HG03469 (cell line): ENCODE measurements around the gene ARHGEF17.

Experiments used
- ATAC-seq: cut with Tn5 transposase; IDR thresholded peaks from one replicate; pipeline ENCODE4 v1.9.1; 2021; ENCODE audit warnings: mild to moderate bottlenecking, moderate library complexity, moderate number of reproducible peaks; ENCODE audit not compliant: unreplicated experiment

The ARHGEF17 gene

DNA sequence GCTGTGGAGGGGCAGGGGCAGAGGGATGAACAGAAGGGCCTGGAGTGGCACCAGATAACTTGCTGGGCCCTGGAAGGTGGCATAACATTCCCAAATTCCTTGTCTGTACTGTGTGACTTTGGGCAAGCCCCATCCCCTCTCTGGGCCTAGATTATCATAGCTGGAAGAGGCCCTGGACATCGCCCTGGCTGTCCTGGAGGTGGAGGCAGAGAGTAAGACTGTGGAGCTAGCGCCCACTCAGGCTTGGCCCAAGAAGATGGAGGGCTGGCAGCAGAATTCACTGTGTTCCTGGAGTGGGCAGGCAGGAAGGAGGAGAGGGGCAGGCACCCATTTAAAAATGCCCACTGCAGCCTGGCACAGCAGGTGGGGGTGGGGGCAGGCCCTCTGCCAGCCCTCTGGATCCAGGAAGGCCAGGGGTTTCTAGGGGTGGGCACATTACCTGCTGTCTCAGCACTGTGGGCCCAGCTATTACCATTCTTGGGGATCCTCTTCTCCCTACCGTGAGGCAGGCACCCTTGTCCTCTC lies 22.6 kb downstream of the ARHGEF17 start:
- no peak for ATAC-seq

DNA sequence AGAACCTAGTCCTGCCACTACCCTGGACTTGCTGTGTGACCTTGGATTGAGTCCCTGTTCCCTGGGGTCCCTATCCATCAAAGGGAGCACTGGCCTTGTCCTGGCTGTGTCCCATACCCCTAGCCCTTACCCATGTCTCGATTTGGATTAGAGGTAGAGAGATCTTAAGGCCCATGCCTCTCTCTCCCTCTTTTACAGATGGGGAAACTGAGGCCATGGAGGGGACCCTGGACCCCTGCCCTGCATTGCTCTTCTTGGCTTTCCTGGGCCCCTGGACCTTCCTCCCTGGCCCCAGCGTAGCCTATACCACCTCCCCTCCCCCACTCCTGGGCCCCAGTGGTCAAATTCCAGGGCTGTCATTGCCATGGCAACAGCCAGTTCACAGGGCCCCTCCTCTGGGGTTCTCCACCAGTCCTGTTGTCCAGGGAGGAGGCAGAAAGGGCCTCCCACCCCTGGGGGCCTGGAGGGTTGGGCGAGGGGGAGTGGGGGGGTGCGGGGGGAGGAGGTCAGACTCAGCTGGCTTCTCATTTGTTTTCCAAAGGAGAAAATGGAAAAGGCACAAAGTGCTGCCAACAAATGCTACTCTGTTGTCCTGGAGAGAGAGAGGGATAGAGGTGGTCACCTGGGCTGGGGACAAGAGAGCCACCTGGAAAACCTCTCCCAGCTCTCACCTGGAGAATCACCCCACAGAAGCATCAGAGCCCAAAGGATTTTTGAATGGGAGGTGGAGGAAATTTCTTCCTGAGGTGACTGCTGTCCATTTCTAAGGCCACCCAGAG lies 23.3 kb downstream of the ARHGEF17 start:
- ATAC-seq, result no peak

DNA sequence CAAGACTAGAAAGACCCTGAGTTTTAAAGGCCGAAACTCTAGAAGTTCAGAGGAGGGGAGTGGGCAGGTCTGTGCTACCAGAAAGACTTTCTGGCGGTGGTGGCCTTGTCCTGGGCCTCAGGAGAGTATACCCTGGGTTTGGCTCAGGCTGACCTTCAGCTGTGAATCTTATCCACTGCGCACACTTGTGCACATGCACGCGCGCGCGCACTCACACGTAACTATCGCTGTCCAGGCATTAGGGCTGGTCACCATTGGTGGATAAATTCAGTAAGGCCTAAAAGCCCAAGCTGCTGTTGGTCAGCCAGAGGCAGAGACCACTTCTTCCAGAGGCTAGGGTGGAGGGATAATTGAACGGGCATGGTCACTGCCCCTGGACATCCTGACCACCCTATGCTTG lies 25.1 kb downstream of the ARHGEF17 start:
- ATAC-seq, result no peak

DNA sequence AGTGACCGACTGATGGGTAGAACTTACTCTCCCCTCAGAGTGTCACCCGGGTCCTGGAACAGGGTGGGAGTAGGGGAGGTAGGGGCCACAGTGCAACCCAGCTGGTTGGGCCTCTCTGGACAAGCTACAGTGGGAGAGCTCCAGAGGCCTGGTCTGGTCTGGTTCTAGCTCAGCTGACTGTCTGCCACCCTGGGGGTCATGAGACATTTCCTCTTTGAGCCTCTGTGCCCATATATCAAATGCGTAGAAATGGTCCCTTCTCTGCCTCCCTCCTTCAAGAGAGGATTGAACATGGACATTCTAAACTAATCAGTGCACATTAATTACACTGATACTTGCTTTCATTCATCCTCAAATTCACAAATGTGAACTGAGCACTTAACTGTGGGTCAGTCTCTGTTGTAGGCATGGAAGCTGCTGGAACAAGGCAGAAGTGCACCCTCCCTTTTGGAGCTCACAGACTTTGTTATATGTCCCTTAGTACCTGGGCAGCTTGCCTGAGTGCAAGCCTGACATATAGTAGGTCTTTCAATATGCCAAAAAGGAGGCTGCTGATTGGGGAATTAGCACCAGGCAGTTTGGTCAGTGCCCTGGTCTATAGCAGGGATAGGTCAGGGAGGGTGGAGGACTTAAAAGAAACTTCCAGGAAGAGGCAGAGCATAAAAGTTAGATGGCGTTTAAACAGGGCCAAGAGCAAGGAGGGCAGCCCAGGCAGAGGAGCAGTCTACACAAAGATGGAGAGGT lies 25.7 kb downstream of the ARHGEF17 start:
- ATAC-seq, result no peak

DNA sequence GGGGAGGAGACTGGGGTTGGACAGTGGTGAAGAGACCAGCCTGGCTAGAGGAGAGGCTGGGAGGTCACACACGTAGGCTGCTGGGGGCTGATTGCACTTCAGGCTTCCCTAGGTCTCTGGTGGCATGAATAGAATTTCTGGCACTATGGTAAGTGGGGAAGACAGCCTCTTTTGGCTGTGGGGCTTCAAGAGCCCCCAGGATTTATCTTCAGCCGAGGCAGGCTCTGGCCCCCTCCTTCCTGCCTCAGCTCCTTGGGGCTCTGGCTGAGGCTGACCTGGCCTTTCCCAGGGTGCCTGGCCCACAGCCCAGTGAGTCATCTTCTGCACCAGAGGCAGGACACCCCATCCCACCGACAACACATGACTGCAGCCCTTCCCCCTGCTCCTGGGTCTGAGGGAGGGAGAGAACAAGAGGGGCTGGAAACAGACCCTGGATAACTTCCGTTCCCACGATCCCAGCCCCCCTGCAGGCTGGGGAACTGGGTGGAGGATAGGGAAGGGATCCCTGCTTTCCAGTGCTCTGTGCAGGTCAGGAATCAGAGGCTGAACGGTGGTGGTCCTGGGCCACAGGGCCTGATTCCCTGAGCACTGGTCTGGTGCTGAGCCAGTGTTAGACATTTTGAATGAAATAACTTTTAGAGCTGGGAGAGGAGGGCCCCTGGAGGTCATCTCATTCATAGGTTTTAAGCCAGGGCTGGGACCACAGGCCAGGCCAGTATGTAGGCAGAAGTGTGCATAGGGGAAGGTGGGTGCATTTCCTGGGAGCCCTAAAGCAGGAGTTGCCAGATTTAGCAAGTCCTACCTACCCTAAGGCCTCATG lies 26.5 kb downstream of the ARHGEF17 start:
- ATAC-seq, result no peak

DNA sequence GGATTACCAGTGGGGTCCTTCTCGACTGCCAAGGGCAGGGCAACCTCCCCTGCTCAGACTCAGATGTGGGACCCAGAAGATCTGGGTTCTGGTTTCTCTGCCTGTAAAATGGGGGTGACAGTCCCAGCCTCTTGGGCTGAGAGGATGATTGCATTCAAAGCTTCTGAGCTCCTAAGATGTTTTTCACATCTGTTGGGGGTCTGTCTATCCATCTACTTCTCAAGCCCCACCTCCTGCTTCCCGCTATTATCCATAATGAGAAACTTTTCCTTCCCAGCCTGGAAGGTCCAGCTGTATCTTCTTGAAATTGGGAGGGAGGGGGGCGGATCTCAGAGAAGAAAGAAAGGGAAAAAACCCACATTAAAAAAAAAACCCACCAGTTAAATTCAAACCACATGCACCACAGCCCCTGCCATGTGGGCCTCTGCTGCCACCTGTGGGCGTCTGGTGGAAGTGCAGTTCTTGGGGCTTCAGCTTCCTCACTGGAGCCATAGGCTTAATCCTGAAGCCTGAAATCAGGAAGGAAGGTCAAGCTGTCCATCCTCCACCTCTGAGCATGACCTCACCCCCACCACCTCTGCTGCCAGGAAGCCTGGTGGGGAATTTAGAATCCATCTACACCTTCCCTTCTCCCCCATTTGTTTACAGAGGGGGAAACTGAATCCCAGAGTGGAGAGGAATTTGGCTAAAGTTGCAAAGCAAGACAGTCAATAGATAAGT lies 27.3 kb downstream of the ARHGEF17 start:
- ATAC-seq, result no peak

DNA sequence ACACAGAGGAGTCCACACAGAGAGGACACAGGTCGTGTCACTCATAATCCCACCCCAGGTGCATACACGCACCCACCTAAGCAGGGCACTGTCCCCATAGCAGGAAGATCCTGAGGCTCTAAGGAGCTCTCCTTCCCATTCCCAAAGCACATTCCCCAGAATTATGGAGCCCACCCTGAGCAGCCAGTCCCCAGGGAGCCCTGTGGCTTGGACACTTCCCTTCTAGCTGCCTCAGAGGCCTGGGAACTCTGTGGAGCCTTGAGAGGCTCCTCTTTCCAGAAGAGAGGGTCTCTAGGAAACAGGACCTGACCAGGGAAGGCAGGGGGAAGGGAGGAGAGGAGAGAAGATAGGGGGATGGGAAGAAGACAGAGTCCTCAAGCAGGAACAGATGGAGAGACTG lies 29.8 kb downstream of the ARHGEF17 start:
- ATAC-seq, result no peak

DNA sequence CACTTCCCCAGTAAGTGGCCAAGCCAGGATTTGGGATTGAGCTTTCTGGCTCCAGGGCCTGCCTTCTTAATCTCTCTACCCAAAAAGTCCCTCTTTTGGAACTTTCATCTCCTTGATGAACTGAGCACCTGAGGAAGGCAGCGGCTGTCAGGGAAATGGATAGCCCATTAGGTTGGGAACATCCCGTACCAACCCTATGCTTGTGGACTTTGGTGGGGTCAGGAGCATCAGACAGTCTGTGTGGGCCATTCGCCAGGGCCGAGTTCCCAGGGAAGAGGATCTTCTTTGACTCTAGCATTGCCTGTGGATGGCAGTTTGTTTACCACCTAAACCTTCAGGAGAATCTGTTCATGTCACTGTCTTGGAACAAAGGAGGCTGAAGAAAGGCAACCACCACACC lies 30.2 kb downstream of the ARHGEF17 start:
- no peak for ATAC-seq

DNA sequence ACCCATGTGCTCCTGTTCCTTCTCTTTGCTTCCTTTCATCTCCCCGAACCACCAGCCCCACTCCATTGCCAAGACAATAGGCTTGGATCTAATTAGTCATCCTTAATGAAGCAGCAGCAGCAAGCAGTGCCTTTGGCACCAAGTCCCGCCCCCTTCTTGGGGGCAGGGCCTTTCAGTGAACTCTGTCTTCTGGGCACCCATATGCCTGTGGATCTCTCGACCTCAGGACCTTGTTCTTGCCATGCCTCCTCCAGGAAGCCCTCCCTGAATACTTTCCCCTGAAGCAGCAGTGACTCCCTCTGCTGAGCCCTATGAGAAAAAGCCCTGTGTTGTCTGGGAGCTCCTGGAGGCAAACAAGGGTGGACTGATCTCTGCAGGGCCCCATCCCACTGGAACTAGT lies 32.1 kb downstream of the ARHGEF17 start:
- no peak for ATAC-seq

DNA sequence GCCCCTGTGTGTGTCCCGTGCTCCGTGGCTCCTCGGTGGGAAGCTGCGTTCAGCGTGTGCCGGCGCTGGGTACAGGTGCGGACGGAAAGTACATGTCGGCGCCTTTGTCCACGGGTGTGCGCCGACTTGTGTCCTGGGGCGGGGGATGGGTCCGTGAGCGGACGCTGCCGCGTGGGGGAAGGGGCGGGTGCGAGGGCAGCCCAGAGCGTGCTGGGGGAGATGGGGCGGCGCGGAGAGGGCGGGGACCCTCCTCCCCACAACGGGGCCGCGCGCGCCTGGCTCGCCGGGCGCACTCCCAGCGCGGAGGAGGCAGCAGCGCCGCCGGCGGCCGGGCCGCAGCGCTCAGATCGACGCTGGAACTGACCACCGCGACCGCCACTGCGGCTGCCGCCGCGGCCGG lies 34.6 kb downstream of the ARHGEF17 start:
- no peak for ATAC-seq

DNA sequence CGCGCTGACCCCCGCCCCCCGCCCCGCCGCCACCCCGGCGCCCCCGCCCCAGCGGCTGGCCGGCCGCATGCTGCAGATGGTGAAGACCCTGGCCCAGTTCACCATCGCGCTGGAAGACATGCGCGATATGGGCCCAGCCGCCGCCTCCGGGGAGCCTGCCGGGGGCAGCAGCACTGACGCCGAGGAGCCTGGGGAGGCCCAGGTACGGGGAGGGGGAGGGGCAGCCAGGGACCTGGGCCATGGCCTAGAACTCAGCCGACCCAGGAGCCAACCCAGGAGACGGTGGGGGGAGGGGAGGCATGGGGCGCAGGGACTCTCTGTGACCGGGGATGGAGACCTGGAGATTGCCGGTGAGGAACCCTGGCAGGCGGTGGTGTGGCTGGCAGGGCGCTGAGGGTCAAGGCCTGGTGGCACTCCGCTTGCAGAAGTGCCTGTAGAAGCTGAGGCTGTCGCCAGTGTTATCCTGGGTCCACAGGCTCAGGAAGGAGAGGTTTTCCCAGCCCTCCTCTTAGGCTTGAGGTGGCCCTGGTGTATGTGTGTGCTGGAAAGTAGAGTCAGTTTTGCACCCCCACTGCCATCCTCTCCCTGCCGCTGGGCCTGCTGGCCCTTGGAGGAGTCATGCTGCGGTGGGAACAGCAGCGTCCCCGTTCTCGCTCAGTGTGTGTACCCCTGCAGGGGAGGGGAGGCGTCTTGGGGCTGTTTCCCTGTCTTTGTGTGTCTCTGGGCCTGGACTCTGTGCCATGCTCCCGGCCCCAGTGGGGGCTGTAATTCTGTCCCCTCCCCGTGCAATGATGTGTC lies 35.2 kb downstream of the ARHGEF17 start:
- ATAC-seq, result no peak

DNA sequence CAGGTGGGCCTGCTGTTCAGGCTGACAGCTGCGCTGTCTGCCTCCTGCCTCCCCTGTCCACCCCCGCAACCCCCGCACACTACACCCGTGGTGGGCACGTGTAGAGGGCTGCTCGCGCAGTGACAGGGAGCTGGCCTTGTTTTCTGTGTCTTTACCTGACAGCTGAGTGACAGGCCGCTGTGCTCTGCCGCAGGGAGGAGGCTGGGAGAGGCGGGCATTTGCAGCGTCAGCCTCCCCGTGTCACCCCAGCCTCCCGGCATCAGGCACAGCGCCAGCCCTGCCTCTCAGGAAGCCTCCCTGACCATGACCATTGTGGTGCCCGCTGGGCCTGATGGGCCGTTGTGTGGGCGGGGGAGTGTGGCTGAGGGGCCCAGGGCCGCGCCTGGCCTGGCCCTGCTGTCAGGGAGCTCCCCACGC lies 36.1 kb downstream of the ARHGEF17 start:
- no peak for ATAC-seq

DNA sequence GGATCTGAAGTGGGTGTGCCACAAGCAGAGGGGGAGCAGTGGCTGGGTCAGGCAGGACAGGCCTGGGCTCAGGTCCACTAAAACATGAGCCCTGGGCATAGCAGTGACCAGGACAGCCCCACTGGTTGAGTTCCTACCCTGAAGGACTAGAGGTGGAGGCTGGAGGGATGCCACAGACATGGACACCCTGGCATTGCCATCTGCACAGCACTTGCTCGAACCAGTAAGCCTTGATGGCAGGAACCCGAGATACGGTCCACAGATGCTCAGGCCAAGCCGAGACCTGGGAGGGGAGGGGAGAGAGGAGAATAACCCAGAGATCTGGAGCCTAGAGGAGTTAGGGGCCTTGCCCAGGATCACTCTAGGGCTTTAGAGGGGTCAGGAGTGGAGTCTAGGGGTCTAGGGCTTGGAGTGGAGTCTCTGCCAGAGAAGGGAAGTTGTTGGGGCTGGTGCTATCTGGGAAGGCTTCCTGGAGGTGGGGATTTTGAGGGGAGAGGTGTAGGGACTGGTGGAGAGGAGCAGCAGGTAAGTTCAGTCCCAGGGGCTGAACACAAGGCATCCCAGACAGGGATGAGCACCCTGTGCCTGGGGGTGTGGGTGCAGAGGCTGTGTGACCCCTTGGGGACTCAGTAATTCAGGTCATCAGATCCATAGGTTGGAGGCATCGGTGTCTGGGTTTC lies 37.5 kb downstream of the ARHGEF17 start:
- no peak for ATAC-seq

DNA sequence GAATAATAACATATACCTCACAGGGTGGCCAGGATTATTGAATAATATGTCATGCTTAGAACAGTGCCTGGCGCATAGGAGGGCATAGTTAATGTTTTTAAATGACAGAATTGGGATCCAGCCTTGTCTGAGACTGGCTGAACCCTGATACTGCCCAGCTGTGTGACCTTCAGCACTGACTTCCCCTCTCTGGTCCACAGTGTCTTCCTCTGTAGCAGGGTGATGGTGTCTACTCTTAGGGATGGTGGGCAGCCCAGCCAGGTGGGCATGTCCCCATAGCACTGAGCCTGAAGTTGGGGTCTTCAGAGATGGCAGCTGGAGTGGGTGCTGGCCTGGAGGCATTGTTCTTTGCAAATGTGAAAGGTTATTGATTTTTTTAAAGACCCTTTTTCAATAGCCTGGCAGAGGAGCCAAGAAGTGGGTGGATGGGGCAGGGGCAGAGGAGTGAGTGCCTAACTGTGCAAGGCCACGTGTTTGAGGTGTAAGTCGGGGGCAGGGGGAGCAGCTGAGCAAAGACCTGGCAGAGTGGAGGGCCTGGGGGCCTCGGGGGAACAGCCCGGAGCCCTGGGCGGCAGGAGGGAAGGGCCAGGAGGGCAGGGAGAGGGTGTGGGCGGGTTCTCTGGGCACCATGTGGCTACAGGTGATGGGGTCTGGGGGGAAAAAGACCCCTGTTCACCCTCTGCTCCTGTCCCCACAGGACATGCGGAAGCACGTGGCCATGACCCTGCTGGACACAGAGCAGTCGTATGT lies 38.3 kb downstream of the ARHGEF17 start:
- ATAC-seq, result no peak

DNA sequence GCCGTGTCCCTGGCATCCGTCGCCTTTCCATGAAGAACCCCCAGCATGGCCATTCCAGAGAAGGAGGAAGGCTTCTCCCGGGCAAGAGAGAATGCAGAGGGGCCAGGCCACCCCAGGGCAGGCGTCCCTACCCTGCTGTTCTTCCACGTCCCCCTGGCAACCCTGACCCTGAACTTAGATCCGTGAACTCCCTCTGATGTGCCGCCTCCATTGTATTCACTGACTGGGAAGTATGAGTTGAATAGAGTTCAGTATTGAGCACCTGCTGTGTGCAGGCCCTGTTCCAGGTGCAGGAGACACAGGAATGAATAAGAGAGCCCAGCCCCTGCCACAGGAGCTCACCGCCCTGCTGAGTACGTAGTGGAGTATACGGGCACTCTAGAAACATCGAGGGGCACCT lies 39.0 kb downstream of the ARHGEF17 start:
- ATAC-seq, result no peak

DNA sequence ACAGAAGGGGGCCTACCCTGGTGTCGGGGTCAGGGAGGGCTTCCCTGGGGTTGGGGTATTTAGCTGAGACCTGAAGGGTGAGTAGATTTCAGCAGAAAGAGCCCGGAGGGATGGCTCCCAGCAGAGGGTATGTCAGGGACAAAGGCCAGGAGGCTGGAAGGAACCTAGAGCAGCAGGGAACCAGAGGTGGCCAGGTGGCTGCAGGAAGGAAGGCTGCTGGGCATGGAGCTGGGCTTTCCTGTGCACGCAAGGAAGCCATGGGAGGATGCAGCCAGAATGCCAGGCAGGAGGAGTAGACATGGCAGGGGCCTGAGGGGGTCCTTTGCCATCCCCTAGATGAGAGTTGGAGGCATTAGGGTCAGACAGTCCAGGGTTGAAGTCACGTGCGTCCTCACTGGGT lies 40.8 kb downstream of the ARHGEF17 start:
- ATAC-seq, result no peak

DNA sequence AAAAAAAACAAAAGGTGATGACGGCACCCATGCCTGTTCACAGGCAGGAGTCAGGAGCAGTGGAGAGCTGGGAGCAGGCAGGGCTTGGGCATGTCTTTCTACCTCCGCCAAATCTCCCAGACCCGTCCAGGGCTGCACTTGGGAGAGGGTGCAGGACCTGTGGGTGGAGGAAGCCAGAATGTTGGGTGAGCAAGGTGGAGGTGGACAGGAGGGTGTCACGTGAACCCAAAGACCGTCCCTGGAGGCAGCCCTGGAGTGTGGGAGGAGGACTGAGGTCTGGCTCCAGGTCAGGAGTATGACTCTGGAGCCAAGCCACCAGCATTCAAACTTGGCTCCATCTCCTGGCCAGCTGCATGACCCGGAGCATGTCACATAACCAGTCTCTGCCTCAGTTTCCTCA lies 41.6 kb downstream of the ARHGEF17 start:
- no peak for ATAC-seq

DNA sequence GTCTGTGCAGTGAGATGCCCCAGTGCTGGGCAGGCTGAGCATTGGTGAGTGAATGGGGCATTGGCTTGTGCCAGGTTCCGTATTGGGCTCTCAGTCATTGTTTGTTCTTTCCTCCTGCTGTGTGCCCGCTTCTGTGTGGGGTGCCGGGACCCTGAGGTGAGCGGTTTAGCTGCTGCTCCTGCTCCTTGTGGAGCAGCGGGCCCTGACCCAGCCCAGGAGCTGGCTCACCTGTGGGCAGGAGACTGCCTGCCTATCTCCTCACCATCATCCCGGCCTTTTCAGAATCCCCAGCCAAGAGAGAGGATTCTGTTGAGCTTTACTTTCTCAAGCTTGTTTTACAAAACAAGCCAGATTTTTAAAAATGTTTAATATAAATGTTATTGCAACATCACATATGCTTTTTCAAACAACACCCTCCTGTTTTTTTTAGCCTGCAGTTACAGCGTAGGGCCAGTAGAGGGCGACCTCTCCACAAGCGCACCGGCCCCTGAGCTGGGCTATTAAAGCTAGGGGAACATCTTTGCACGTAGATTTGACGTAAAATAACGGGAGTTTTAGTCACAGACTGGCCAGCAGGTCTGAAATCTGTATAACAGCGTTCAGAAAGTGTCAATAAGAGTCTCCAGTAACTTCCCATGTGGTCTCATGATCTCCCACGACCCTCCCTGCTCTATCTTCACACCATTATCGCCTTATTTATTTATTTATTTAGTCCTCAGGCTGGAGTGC lies 43.0 kb downstream of the ARHGEF17 start:
- no peak for ATAC-seq
